Mononuclear cell (primary cell): ENCODE data around the gene FGF11. TPM values are rescaled to one million over a fixed set of nuclear protein-coding genes. Genes with fewer than 3 reads are reported as not detected.

ENCODE experiments used
- H3K27me3 ChIP-seq: 2 replicates; pipeline ENCODE4 v1.6.0; 2011; ENCODE audit warnings: low read length, control low read depth; ENCODE audit not compliant: insufficient read depth
- H3K4me1 ChIP-seq: 2 replicates; pipeline ENCODE4 v1.5.1; 2011; ENCODE audit warnings: mild to moderate bottlenecking, low read length, control low read depth; ENCODE audit not compliant: insufficient read depth
- H3K4me3 ChIP-seq: 2 replicates; pipeline ENCODE4 v1.5.1; 2011; ENCODE audit warnings: mild to moderate bottlenecking, low read length, moderate library complexity
- H3K9me3 ChIP-seq: 2 replicates; pipeline ENCODE4 v1.5.1; 2011; ENCODE audit warnings: low read depth, mild to moderate bottlenecking, control low read depth, low read length
- total RNA-seq: library from RNA; depleted of rRNA; stranded (reverse); fragments of >200 nt; gene quantifications from one replicate; pipeline ENCODE4 v1.2.3, GENCODE V29; 2012

The FGF11 gene
- total RNA-seq, 1 donor, result 0.21 TPM

- H3K27me3 ChIP-seq, result no peaks in the 10 kb centered on the region
- no peaks in the 10 kb centered on the region for H3K9me3 ChIP-seq
- H3K4me1 ChIP-seq, result no peaks in the 10 kb centered on the region
- H3K4me3 ChIP-seq, result no peak overlapping the region
These were observed 20.7 kb upstream of the FGF11 start for GRCh38 chr17:7418472-7419152.

- no peaks in the 10 kb centered on the region for H3K27me3 ChIP-seq
- no peak within 1 kb of the TSS for H3K4me3 ChIP-seq
- no peaks in the 10 kb centered on the region for H3K4me1 ChIP-seq
- no peaks in the 10 kb centered on the region for H3K9me3 ChIP-seq
These were observed 19.3 kb upstream of the FGF11 start, which contains the start of gene SPEM1 for GRCh38 chr17:7419819-7420610. SPEM1 (plus strand) TSS chr17:7420324; CDS start chr17:7420385, 61 bp downstream.

- no peaks in the 10 kb centered on the region for H3K27me3 ChIP-seq
These were observed 18.1 kb upstream of the FGF11 start for GRCh38 chr17:7421186-7421585.

GRCh38 chr17:7423679-7424078, 15.6 kb upstream of the FGF11 start:
- Histone ChIP-seq H3K4me1 (no peaks in the 10 kb centered on the region), H3K9me3 (no peaks in the 10 kb centered on the region), H3K4me3 (no peak overlapping the region), H3K27me3 (no peaks in the 10 kb centered on the region)

More at GRCh38 chr17:7421186-7421585, 18.1 kb upstream of the FGF11 start:
- no peaks in the 10 kb centered on the region for H3K4me1 ChIP-seq
- no peak overlapping the region for H3K4me3 ChIP-seq
- H3K9me3 ChIP-seq, result no peaks in the 10 kb centered on the region

- H3K4me3 ChIP-seq, result no peak within 1 kb of the TSS
- no peaks in the 10 kb centered on the region for H3K9me3 ChIP-seq
- H3K27me3 ChIP-seq, result no peaks in the 10 kb centered on the region
- H3K4me1 ChIP-seq, result no peaks in the 10 kb centered on the region
These were observed 14.0 kb upstream of the FGF11 start, which contains the start of gene SPEM2 for GRCh38 chr17:7425316-7425715. SPEM2 (plus strand) TSS chr17:7425616; CDS start chr17:7425689, 73 bp downstream.

GRCh38 chr17:7425756-7426155, 13.6 kb upstream of the FGF11 start:
- Histone ChIP-seq H3K9me3 (no peaks in the 10 kb centered on the region), H3K27me3 (no peaks in the 10 kb centered on the region), H3K4me1 (no peaks in the 10 kb centered on the region), H3K4me3 (no peak overlapping the region)

GRCh38 chr17:7426203-7426863, 13.0 kb upstream of the FGF11 start:
- Histone ChIP-seq H3K27me3 (no peaks in the 10 kb centered on the region), H3K9me3 (no peaks in the 10 kb centered on the region), H3K4me3 (no peak overlapping the region), H3K4me1 (no peaks in the 10 kb centered on the region)

- Histone ChIP-seq H3K27me3 (no peaks in the 10 kb centered on the region), H3K9me3 (no peaks in the 10 kb centered on the region), H3K4me3 (no peak overlapping the region), H3K4me1 (no peaks in the 10 kb centered on the region)
These were observed 12.3 kb upstream of the FGF11 start for GRCh38 chr17:7426896-7427489.

- no peaks in the 10 kb centered on the region for H3K9me3 ChIP-seq
- no peaks in the 10 kb centered on the region for H3K27me3 ChIP-seq
- no peak overlapping the region for H3K4me3 ChIP-seq
- no peaks in the 10 kb centered on the region for H3K4me1 ChIP-seq
These were observed 11.8 kb upstream of the FGF11 start for GRCh38 chr17:7427549-7427948.

GRCh38 chr17:7428557-7428956, 10.8 kb upstream of the FGF11 start, which contains the start of gene SPEM3:
SPEM3 (plus strand) TSS chr17:7428857; CDS start chr17:7428903, 46 bp downstream.
- Histone ChIP-seq H3K4me1 (no peaks in the 10 kb centered on the region), H3K27me3 (no peaks in the 10 kb centered on the region), H3K9me3 (no peaks in the 10 kb centered on the region), H3K4me3 (no peak within 1 kb of the TSS)

- no peaks in the 10 kb centered on the region for H3K9me3 ChIP-seq
- H3K27me3 ChIP-seq, result no peaks in the 10 kb centered on the region
- peaks cover 1% of the 10 kb centered on the region for H3K4me1 ChIP-seq
- H3K4me3 ChIP-seq, result no peak overlapping the region
These were observed 9.6 kb upstream of the FGF11 start for GRCh38 chr17:7429722-7430121.

- Histone ChIP-seq H3K4me3 (no peak overlapping the region), H3K9me3 (no peaks in the 10 kb centered on the region), H3K4me1 (peaks cover 7% of the 10 kb centered on the region), H3K27me3 (no peaks in the 10 kb centered on the region)
These were observed 8.1 kb upstream of the FGF11 start for GRCh38 chr17:7431231-7431630.

GRCh38 chr17:7432296-7432695, 7.0 kb upstream of the FGF11 start:
- Histone ChIP-seq H3K4me3 (no peak overlapping the region), H3K9me3 (no peaks in the 10 kb centered on the region), H3K4me1 (peaks cover 18% of the 10 kb centered on the region), H3K27me3 (no peaks in the 10 kb centered on the region)

- Histone ChIP-seq H3K9me3 (no peaks in the 10 kb centered on the region), H3K27me3 (peaks cover 24% of the 10 kb centered on the region), H3K4me1 (peaks cover 53% of the 10 kb centered on the region), H3K4me3 (peak overlapping the region; percentile 44)
These were observed 3.4 kb upstream of the FGF11 start for GRCh38 chr17:7435676-7436555.
